ENCODE measurements around the gene ZNF670.
"Not testable (repeated sequence)": the region's sequence is repeated elsewhere in the genome, so short reads cannot be mapped to it uniquely, and the experiment has no call there.

Gene ZNF670

DNA sequence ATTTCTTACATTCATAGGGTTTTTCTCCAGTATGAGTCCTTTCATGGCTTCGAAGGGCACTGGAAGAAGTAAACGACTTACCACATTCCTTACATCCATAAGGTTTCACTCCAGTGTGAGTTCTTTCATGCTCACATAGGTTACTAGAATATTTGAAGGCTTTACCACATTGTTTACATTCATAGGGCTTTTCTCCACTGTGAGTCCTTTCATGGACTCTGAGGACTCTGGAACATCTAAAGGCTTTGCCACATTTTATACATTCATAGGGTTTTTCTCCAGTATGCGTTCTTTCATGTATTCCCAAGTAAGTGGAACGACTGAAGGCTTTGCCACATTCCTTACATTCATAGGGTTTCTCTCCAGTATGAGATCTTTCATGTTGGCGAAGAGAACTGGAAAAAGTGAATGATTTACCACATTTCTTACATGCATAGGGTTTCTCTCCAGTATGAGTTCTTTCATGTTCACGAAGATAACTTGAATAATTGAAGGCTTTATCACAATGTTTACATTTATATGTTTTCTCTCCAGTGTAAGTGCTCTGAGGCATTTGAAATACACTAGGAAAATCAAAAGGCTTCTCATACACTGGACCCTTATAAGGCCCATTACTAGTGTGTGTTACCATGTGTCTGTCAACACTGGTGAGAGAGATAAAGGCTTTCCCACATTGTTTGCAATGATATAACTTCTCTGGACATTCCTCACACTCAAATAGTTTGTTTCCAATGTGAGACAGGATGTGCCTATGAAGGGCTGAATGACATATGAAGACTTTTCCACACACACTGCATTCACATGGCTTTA, 40.9 kb downstream of the ZNF670 start:
- no peak for DNase-seq (ENCODE audit: low read depth)

DNA sequence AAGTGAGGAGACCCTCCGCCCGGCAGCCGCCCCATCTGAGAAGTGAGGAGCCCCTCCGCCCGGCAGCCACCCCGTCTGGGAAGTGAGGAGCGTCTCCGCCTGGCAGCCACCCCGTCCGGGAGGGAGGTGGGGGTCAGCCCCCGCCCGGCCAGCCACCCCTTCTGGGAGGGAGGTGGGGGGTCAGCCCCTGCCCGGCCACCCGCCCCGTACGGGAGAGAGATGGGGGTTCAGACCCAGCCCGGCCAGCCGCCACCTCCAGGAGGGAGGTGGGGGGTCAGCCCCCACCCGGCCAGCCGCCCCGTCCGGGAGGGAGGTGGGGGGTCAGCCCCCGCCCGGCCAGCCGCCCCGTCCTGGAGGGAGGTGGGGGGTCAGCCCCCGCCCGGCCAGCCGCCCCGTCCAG, 46.3 kb downstream of the ZNF670 start:
- DNase-seq (ENCODE audit: low read depth) = not testable (repeated sequence)
